NCI-H82 treated with DMSO at 0.1 percent for 48 hours (cell line): ENCODE measurements around the gene SLC29A3.

ENCODE experiments used
- DNase-seq: peaks from one replicate; lab custom pipeline; 2025; ENCODE audit not compliant: unreplicated experiment; lab: John Stamatoyannopoulos, UW

SLC29A3 gene

DNA sequence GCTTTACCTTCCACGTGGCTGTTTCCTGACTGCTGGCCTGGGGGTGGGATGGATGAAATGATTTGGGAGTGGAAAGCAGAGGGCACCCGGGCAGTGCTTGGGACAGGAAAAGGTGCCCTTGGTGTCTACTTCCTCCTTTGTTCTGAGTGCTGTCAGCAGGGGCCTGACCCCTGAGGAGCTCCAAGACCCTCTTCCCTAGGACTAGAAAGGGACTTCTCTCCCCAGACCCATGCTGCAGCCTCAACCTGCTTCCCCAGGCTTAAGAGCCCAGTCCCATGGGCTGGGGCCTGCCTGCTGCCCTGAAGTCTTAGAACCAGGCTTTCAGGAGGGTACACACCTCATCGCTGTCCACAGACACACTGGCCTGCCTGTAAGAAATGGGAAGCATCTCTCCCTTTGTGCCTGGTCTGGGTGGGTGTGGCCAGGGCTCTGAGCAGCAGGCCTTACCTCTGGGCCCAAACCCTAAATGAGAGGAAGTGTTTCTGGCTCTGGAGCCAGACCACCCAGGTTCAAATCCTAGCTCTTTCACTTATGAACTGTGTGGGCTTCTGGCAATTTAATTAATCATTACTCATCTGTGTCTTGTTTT, 90.6 kb downstream of the SLC29A3 start:
- DNase-seq: no peak
